Stimulated activated CD4-positive, alpha-beta T cell treated with anti-CD3 and anti-CD28 coated beads, Interleukin-15, amount 100 ng/mL, for 1 hour (primary cell): Measurements from ENCODE around the gene TCAF1.
"Not testable (repeated sequence)": the region's sequence is repeated elsewhere in the genome, so short reads cannot be mapped to it uniquely, and the experiment has no call there.

Experiments used
- DNase-seq, 2 donors: peaks; one replicate each; pipeline ENCODE4 v3.0.0-alpha.2; 2020; ENCODE audit warnings: low read depth in 1 of 2, low spot score in 1 of 2

Gene TCAF1

GRCh38 chr7:143902332-143902899 is 440 bp upstream of the TCAF1 start:
- DNase-seq, result no peak

- DNase-seq, result no peak
These were observed 676 bp downstream of the TCAF1 start for GRCh38 chr7:143901332-143901667.

- DNase-seq, result no peak
These were observed 1.7 kb downstream of the TCAF1 start for GRCh38 chr7:143900230-143900766.

GRCh38 chr7:143898810-143899209 is 3.2 kb downstream of the TCAF1 start:
- no peak for DNase-seq

- no peak for DNase-seq
These were observed 5.3 kb downstream of the TCAF1 start for GRCh38 chr7:143896667-143897066.

- no peak for DNase-seq
These were observed 9.3 kb downstream of the TCAF1 start for GRCh38 chr7:143892527-143893300.

GRCh38 chr7:143891457-143891856 is 10.5 kb downstream of the TCAF1 start:
- DNase-seq, result no peak

GRCh38 chr7:143890558-143890957 is 11.4 kb downstream of the TCAF1 start:
- no peak for DNase-seq

GRCh38 chr7:143889068-143889467 is 12.9 kb downstream of the TCAF1 start:
- no peak for DNase-seq

- DNase-seq, result no peak
These were observed 15.0 kb downstream of the TCAF1 start for GRCh38 chr7:143886826-143887477.

GRCh38 chr7:143885951-143886350 is 16.0 kb downstream of the TCAF1 start:
- DNase-seq, result no peak

- DNase-seq, result no peak
These were observed 16.9 kb downstream of the TCAF1 start for GRCh38 chr7:143884969-143885559.

GRCh38 chr7:143884241-143884968 is 17.6 kb downstream of the TCAF1 start:
- no peak for DNase-seq

GRCh38 chr7:143882604-143883078 is 19.3 kb downstream of the TCAF1 start:
- no peak for DNase-seq

GRCh38 chr7:143882020-143882603 is 19.9 kb downstream of the TCAF1 start:
- DNase-seq, result no peak

GRCh38 chr7:143878884-143879283 is 23.1 kb downstream of the TCAF1 start:
- no peak for DNase-seq

GRCh38 chr7:143877098-143877497 is 24.9 kb downstream of the TCAF1 start:
- no peak for DNase-seq

- DNase-seq, result no peak
These were observed 25.8 kb downstream of the TCAF1 start for GRCh38 chr7:143876218-143876617.

- DNase-seq, result not testable (repeated sequence)
These were observed 28.7 kb downstream of the TCAF1 start for GRCh38 chr7:143873242-143873641.

GRCh38 chr7:143871534-143871933 is 30.4 kb downstream of the TCAF1 start:
- DNase-seq, result not testable (repeated sequence)

- not testable (repeated sequence) for DNase-seq
These were observed 44.0 kb downstream of the TCAF1 start for GRCh38 chr7:143857994-143858393.
